ES-I3 (cell line): ENCODE results near the gene CDK8.
"Not testable (repeated sequence)": the region's sequence is repeated elsewhere in the genome, so short reads cannot be mapped to it uniquely, and the experiment has no call there.

Experiments used
- H3K36me3 ChIP-seq: 2 replicates; pipeline ENCODE4 v1.6.1; 2013; ENCODE audit warnings: mild to moderate bottlenecking, low read length, control low read depth, moderate library complexity; ENCODE audit not compliant: insufficient read depth
- H3K4me1 ChIP-seq: 2 replicates; pipeline ENCODE4 v1.6.1; 2013; ENCODE audit warnings: mild to moderate bottlenecking, control low read depth, low read length; ENCODE audit not compliant: insufficient read depth
- H3K9ac ChIP-seq: 2 replicates; pipeline ENCODE4 v1.6.1; 2013; ENCODE audit warnings: low read depth, mild to moderate bottlenecking, low read length, moderate library complexity
- H3K9me3 ChIP-seq: 2 replicates; pipeline ENCODE4 v1.6.1; 2013; ENCODE audit warnings: mild to moderate bottlenecking, low read length, moderate library complexity; ENCODE audit not compliant: control insufficient read depth, insufficient read depth

The CDK8 gene

DNA sequence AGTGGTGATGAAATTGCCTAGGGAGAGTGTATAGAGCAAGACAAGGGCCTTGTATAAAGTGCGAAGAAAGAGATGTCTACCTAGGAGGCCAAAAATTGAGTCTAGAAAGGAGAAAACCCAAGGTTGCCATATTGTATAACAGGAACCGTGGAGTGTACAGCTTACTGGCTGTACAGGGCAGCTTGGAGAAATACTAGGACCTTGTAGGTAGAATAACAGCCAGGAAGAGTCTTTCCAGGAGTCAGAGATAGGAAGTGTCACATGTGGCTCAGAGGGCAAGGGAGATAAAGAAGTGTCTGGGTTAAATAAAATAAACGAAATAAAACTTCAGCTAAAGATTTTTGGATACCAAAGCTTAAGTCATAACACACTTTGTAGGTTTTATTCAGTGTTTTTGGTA is 12.4 kb downstream of the CDK8 start:
- no peaks in the 10 kb centered on the region for H3K9me3 ChIP-seq
- H3K36me3 ChIP-seq = no peaks in the 10 kb centered on the region
- H3K4me1 ChIP-seq = no peaks in the 10 kb centered on the region
- no peak overlapping the region for H3K9ac ChIP-seq

GRCh38 chr13:26270707-26271106 is 16.8 kb downstream of the CDK8 start:
- Histone ChIP-seq H3K4me1 (no peaks in the 10 kb centered on the region), H3K36me3 (no peaks in the 10 kb centered on the region), H3K9ac (no peak overlapping the region), H3K9me3 (no peaks in the 10 kb centered on the region)

DNA sequence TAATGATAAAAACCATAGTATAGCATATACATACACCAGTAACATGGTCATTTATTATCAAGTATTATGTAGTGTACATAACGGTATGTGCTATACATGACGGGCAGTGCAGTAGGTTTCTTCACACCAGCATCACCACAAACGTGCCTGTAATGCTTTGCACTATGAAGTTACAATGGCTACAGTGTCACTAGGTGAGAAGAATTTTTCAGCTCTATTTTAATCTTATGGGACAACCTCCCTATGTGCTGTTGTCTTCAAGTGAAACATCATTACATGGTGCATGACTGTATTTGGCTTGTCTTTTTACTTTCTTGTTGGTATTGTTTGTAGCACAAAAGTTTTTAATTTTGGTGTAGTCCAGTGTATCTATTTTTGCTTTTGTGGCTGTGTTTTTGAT is 18.7 kb downstream of the CDK8 start:
- Histone ChIP-seq H3K9ac (no peak overlapping the region), H3K36me3 (no peaks in the 10 kb centered on the region), H3K4me1 (no peaks in the 10 kb centered on the region), H3K9me3 (no peaks in the 10 kb centered on the region)

GRCh38 chr13:26280295-26280694 is 26.4 kb downstream of the CDK8 start:
- H3K36me3 ChIP-seq = no peaks in the 10 kb centered on the region; the same call in 1 of the 2 replicates
- no peak overlapping the region for H3K9ac ChIP-seq
- no peaks in the 10 kb centered on the region for H3K4me1 ChIP-seq
- H3K9me3 ChIP-seq = no peaks in the 10 kb centered on the region

DNA sequence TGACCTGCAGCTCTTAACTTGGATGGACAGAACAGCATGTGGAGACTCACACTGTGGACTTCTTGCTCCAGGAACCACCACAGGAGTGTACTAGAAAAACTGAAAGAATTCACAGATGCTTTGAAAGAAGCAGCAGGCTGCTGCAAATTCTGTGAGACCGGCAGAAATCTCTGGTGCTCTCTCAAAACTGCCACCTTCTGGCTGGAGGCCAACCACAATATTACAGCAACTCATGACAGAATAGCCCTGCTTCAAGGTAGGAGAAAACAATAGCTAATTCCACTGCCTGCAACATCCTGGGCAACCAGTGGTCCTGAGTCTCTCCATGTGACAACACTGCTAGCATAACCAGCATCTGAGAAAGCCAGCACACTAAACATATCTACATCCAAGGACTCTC is 26.9 kb downstream of the CDK8 start:
- Histone ChIP-seq H3K9ac (no peak overlapping the region), H3K4me1 (no peaks in the 10 kb centered on the region), H3K36me3 (no peaks in the 10 kb centered on the region; the same call in 1 of the 2 replicates), H3K9me3 (no peaks in the 10 kb centered on the region)

- not testable (repeated sequence) for H3K9me3 ChIP-seq, H3K36me3 ChIP-seq, H3K4me1 ChIP-seq, H3K9ac ChIP-seq
These were observed 32.0 kb downstream of the CDK8 start for GRCh38 chr13:26285911-26286310.

DNA sequence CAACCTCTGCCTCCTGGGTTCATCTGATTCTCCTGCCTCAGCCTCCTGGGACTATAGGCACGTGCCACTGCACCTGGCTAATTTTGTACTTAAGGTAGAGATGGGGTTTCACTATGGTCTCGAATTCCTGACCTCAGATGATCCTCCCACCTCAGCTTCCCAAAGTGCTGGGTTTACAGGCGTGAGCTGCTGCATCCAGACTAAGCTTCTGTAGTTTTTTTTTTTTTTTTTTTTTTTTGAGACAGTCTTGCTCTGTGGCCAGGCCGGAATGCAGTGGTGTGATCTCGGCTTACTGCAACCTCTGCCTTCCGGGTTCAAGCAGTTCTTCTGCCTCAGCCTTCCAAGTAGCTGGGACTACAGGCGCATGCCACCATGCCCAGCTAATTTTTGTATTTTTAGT is 34.9 kb downstream of the CDK8 start:
- not testable (repeated sequence) for H3K4me1 ChIP-seq, H3K9me3 ChIP-seq, H3K36me3 ChIP-seq, H3K9ac ChIP-seq

DNA sequence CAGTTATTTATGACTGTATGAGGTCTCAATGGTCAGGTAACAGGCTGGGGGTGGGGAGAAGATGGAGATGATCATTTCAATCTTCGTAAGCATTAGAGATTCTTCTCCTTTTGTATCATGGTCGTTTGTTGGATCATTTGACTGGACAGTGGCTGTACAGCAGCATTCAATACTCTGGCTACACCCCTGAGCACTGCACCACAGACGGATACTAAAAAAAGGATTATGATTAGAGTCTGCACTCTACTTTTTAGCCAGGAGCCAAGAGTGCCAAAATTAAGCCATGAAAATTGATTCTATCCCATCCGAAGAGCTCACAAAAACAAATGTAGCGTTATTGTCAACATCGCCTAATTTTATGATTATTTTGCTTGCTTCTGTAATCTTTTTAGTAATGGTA is 41.9 kb downstream of the CDK8 start:
- H3K4me1 ChIP-seq = no peaks in the 10 kb centered on the region
- no peaks in the 10 kb centered on the region for H3K9me3 ChIP-seq
- H3K36me3 ChIP-seq = no peaks in the 10 kb centered on the region
- no peak overlapping the region for H3K9ac ChIP-seq

DNA sequence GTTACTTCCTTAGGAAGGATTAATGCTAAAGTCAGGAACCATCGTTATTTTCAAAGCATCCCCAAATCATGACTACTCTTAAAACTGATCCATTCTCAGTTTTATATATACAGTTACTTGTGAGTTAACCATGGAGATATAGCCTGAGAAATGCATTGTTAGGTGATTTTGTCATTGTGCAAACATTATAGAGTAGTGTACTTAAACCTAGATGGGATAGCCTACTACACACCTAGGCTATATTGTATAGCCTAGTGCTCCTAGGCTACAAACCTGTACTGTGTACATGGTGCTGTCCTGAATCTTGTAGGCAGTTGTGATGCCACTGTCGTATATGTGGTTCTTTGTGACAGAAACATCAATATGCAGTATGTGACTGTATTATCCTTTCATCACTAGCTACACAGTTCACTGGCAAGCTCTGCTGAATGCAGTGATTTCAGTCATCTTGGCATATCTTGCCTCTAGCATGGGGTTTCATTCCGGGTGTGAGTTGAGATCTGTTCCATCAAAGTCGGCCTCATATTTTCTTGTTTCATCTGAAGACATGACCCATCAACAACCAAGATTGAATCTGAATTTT is 45.3 kb downstream of the CDK8 start:
- Histone ChIP-seq H3K9me3 (no peaks in the 10 kb centered on the region), H3K4me1 (no peaks in the 10 kb centered on the region), H3K9ac (no peak overlapping the region), H3K36me3 (no peaks in the 10 kb centered on the region)

GRCh38 chr13:26300140-26300539 is 46.2 kb downstream of the CDK8 start:
- Histone ChIP-seq H3K4me1 (no peaks in the 10 kb centered on the region), H3K9ac (no peak overlapping the region), H3K36me3 (no peaks in the 10 kb centered on the region), H3K9me3 (no peaks in the 10 kb centered on the region)

- no peaks in the 10 kb centered on the region for H3K9me3 ChIP-seq
- no peaks in the 10 kb centered on the region for H3K4me1 ChIP-seq
- H3K9ac ChIP-seq = no peak overlapping the region
- H3K36me3 ChIP-seq = no peaks in the 10 kb centered on the region
These were observed 51.7 kb downstream of the CDK8 start for GRCh38 chr13:26305676-26306075.

- no peak overlapping the region for H3K9ac ChIP-seq
- H3K9me3 ChIP-seq = no peaks in the 10 kb centered on the region
- H3K36me3 ChIP-seq = no peaks in the 10 kb centered on the region
- H3K4me1 ChIP-seq = no peaks in the 10 kb centered on the region
These were observed 53.8 kb downstream of the CDK8 start for GRCh38 chr13:26307701-26308100.

DNA sequence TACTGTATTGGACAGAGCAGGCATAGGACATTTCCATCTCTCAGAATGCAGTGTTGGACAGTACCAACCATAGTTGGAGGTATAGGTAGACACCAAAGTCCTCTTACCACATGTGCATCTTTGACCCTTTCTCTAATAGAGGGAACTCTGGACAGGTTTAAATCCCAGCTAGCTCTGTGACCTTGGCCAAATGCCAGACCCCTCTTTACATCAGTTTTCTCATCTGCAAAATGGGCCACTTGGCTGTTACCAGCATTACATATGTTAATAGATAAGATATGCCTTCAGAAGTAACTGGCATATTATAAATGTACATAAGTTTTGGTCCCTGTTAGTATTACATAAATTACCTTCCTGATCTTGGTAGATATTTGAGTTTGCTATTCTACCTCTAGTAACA is 54.3 kb downstream of the CDK8 start:
- no peaks in the 10 kb centered on the region for H3K9me3 ChIP-seq
- H3K36me3 ChIP-seq = no peaks in the 10 kb centered on the region
- no peak overlapping the region for H3K9ac ChIP-seq
- H3K4me1 ChIP-seq = no peaks in the 10 kb centered on the region

DNA sequence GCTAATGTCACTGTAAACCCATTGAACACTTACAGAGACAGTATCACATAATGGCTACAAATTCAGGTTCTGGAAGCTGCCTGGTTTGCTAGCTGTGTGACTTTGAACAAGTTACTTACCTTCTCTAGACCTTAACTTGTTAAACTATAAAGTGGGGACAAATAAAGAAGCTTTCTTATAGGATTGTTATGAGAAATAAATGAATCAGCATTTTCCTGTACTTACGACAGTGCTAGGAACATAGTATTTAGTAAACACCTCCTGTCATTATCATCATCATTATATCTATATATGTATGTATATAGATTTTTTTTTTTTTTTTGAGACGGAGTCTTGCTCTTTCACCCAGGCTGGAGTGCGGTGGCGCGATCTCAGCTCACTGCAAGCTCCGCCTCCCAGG is 54.9 kb downstream of the CDK8 start:
- Histone ChIP-seq H3K9ac (no peak overlapping the region), H3K9me3 (no peaks in the 10 kb centered on the region), H3K36me3 (no peaks in the 10 kb centered on the region), H3K4me1 (no peaks in the 10 kb centered on the region)

DNA sequence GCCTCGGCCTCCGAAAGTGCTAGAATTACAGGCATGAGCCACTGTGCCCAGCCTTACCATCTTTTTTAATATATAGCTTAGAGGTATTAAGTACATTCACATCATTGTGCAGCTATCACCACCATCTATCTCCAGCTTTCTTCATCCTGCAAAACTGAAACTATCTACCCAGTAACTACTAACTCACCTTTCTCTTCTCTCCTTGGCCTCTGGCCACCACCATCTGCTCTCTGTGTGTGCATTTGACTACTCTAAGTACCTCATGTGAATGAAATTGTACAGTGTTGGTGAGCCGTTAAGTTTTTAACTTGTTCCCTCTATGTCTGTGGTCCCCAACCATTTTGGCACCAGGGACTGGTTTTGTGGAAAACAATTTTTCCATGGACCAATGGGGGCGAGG is 56.1 kb downstream of the CDK8 start:
- Histone ChIP-seq H3K9me3 (no peaks in the 10 kb centered on the region), H3K9ac (no peak overlapping the region), H3K4me1 (no peaks in the 10 kb centered on the region), H3K36me3 (no peaks in the 10 kb centered on the region)

GRCh38 chr13:26310470-26310869 is 56.5 kb downstream of the CDK8 start:
- H3K36me3 ChIP-seq = no peaks in the 10 kb centered on the region
- H3K9ac ChIP-seq = no peak overlapping the region
- no peaks in the 10 kb centered on the region for H3K4me1 ChIP-seq
- H3K9me3 ChIP-seq = no peaks in the 10 kb centered on the region
